ENCODE measurements around the gene ZDHHC14.

The ZDHHC14 gene

DNA sequence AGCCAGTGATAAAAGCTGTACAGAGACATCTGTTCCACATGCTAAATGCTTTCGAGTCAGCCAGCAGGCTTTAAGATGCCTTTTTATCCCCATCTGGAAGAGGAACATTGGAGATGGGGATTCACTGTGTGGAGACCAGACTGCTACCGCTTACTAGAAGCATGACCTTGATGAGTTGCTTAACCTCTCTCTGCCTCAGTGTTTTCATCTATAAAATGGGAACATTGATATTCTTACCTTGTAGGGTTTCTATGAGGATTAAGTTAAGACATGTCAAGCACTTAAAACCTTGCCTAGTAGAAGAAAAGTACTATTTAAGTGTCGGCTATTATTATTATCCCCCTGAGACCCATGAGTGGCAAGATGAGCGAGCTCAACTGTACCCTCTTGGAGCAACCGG, 276.8 kb downstream of the ZDHHC14 start:
- Histone ChIP-seq H3K9me3 (ENCODE audit: severe bottlenecking) (no peaks in the 10 kb centered on the region), H3K27me3 (ENCODE audit: insufficient read depth, poor library complexity, severe bottlenecking) (no peaks in the 10 kb centered on the region), H3K27ac (ENCODE audit: poor library complexity, severe bottlenecking) (no peak overlapping the region), H3K4me1 (ENCODE audit: insufficient read depth, poor library complexity, severe bottlenecking) (no peaks in the 10 kb centered on the region), H3K36me3 (ENCODE audit: low read depth) (no peaks in the 10 kb centered on the region), H3K4me3 (ENCODE audit: severe bottlenecking) (no peak overlapping the region)
- TF ChIP-seq, protein P1, sequence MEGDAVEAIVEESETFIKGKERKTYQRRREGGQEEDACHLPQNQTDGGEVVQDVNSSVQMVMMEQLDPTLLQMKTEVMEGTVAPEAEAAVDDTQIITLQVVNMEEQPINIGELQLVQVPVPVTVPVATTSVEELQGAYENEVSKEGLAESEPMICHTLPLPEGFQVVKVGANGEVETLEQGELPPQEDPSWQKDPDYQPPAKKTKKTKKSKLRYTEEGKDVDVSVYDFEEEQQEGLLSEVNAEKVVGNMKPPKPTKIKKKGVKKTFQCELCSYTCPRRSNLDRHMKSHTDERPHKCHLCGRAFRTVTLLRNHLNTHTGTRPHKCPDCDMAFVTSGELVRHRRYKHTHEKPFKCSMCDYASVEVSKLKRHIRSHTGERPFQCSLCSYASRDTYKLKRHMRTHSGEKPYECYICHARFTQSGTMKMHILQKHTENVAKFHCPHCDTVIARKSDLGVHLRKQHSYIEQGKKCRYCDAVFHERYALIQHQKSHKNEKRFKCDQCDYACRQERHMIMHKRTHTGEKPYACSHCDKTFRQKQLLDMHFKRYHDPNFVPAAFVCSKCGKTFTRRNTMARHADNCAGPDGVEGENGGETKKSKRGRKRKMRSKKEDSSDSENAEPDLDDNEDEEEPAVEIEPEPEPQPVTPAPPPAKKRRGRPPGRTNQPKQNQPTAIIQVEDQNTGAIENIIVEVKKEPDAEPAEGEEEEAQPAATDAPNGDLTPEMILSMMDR (IDR thresholded peaks at IDR 0.05; ENCODE audit: poor library complexity, severe bottlenecking), result no peak
- ATAC-seq (ENCODE audit: low read depth) (no peak), DNase-seq (ENCODE audit: low spot score) (no peak)

GRCh38 chr6:157658301-157658700, 277.3 kb downstream of the ZDHHC14 start:
- Histone ChIP-seq H3K27me3 (ENCODE audit: insufficient read depth, poor library complexity, severe bottlenecking) (no peaks in the 10 kb centered on the region), H3K9me3 (ENCODE audit: severe bottlenecking) (no peaks in the 10 kb centered on the region), H3K36me3 (ENCODE audit: low read depth) (no peaks in the 10 kb centered on the region), H3K4me1 (ENCODE audit: insufficient read depth, poor library complexity, severe bottlenecking) (no peaks in the 10 kb centered on the region), H3K27ac (ENCODE audit: poor library complexity, severe bottlenecking) (no peak overlapping the region), H3K4me3 (ENCODE audit: severe bottlenecking) (no peak overlapping the region)
- TF ChIP-seq, protein P1 (IDR thresholded peaks at IDR 0.05; ENCODE audit: poor library complexity, severe bottlenecking), result no peak
- no peak for DNase-seq (ENCODE audit: low spot score)
- ATAC-seq (ENCODE audit: low read depth), result no peak

GRCh38 chr6:157659536-157660271, 278.7 kb downstream of the ZDHHC14 start:
- Histone ChIP-seq H3K9me3 (ENCODE audit: severe bottlenecking) (no peaks in the 10 kb centered on the region), H3K4me1 (ENCODE audit: insufficient read depth, poor library complexity, severe bottlenecking) (no peaks in the 10 kb centered on the region), H3K27ac (ENCODE audit: poor library complexity, severe bottlenecking) (no peak overlapping the region), H3K27me3 (ENCODE audit: insufficient read depth, poor library complexity, severe bottlenecking) (no peaks in the 10 kb centered on the region), H3K36me3 (ENCODE audit: low read depth) (no peaks in the 10 kb centered on the region), H3K4me3 (ENCODE audit: severe bottlenecking) (no peak overlapping the region)
- TF ChIP-seq, protein P1 (IDR thresholded peaks at IDR 0.05; ENCODE audit: poor library complexity, severe bottlenecking), result no peak
- ATAC-seq (ENCODE audit: low read depth), result no peak
- DNase-seq (ENCODE audit: low spot score), result no peak

DNA sequence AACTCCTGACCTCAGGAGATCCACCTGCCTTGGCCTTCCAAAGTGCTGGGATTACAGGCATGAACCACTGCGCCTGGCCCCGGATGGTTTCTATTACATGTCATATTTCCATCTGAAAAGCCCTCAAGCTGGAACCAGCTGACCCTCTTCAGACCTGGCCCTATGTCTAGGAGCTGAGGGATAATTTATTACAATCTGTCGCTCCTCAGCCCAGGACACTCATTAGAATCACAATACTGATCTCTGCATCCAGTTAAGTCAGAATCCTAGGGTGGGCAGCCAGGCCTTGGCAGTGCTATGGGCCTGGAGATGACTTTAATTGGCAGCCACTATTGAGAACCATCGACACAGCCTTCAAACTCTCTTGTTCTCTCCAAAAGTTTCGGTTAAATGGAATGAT, 279.4 kb downstream of the ZDHHC14 start:
- H3K9me3 ChIP-seq (ENCODE audit: severe bottlenecking), result no peaks in the 10 kb centered on the region
- no peak for ATAC-seq (ENCODE audit: low read depth)
- TF ChIP-seq, protein P1 (IDR thresholded peaks at IDR 0.05; ENCODE audit: poor library complexity, severe bottlenecking), result no peak
- no peaks in the 10 kb centered on the region for H3K36me3 ChIP-seq (ENCODE audit: low read depth)
- H3K4me3 ChIP-seq (ENCODE audit: severe bottlenecking), result no peak overlapping the region
- H3K27me3 ChIP-seq (ENCODE audit: insufficient read depth, poor library complexity, severe bottlenecking), result no peaks in the 10 kb centered on the region
- no peak overlapping the region for H3K27ac ChIP-seq (ENCODE audit: poor library complexity, severe bottlenecking)
- H3K4me1 ChIP-seq (ENCODE audit: insufficient read depth, poor library complexity, severe bottlenecking), result no peaks in the 10 kb centered on the region
- DNase-seq (ENCODE audit: low spot score), result no peak

DNA sequence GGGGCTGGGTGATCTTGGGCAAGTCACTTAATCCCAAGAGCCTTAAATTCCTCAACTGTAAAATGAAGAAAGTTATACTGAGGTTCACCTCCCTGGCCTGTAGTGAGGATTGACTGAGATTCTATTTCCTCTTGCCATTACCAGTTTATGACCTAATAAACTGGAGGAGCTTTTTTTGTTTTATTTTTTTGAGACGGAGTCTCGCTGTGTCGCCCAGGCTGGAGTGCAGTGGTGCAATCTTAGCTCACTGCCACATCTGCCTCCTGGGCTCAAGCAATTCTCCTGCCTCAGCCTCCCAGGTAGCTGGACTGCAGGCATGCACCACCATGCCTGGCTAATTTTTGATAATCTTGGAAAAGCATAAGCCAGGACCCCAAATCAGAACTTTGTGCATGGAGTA, 280.7 kb downstream of the ZDHHC14 start:
- Histone ChIP-seq H3K27ac (ENCODE audit: poor library complexity, severe bottlenecking) (no peak overlapping the region), H3K9me3 (ENCODE audit: severe bottlenecking) (no peaks in the 10 kb centered on the region), H3K36me3 (ENCODE audit: low read depth) (no peaks in the 10 kb centered on the region), H3K4me3 (ENCODE audit: severe bottlenecking) (no peak overlapping the region), H3K4me1 (ENCODE audit: insufficient read depth, poor library complexity, severe bottlenecking) (no peaks in the 10 kb centered on the region), H3K27me3 (ENCODE audit: insufficient read depth, poor library complexity, severe bottlenecking) (no peaks in the 10 kb centered on the region)
- no peak for DNase-seq (ENCODE audit: low spot score)
- ATAC-seq (ENCODE audit: low read depth), result no peak
- TF ChIP-seq, protein P1 (IDR thresholded peaks at IDR 0.05; ENCODE audit: poor library complexity, severe bottlenecking), result no peak
